Activated CD4-positive, alpha-beta T cell treated with anti-CD3 and anti-CD28 coated beads, Interleukin-2, amount 10 ng/mL, durations not matched to agents 24 days and 14 days (primary cell): ENCODE measurements around the gene TMSB4X. TPM values are rescaled to one million over a fixed set of nuclear protein-coding genes. Genes with fewer than 3 reads are reported as not detected.
A peak's percentile ranks its signal among the peaks of the same experiment; 100 is the strongest.
"Not testable (repeated sequence)": the region's sequence is repeated elsewhere in the genome, so short reads cannot be mapped to it uniquely, and the experiment has no call there.

ENCODE experiments used
- DNase-seq: peaks from one replicate; pipeline ENCODE4 v3.0.0; 2022
- H3K27ac Mint-ChIP-seq: one replicate; pipeline ENCODE4 v1.8.0; 2022; ENCODE audit warnings: mild to moderate bottlenecking, mixed read lengths
- H3K27me3 Mint-ChIP-seq: one replicate; pipeline ENCODE4 v1.8.0; 2022; ENCODE audit warnings: mixed read lengths
- H3K36me3 Mint-ChIP-seq: one replicate; pipeline ENCODE4 v1.8.0; 2022; ENCODE audit warnings: low read depth, mild to moderate bottlenecking, mixed read lengths
- H3K4me1 Mint-ChIP-seq: one replicate; pipeline ENCODE4 v1.8.0; 2021; ENCODE audit warnings: mixed read lengths
- H3K4me3 Mint-ChIP-seq: one replicate; pipeline ENCODE4 v1.8.0; 2022; ENCODE audit warnings: mild to moderate bottlenecking, moderate library complexity, mixed read lengths
- H3K9me3 Mint-ChIP-seq: one replicate; pipeline ENCODE4 v1.8.0; 2021; ENCODE audit warnings: mixed read lengths
- intact Hi-C: fragments of 100-400 bp; cut with micrococcal nuclease; formaldehyde crosslinking; loops from one replicate; pipeline ENCODE4 v1.15.1; 2023
- total RNA-seq: library from RNA; stranded (reverse); gene quantifications from 2 replicates; pipeline ENCODE4 v1.2.3, GENCODE V29; 2022

The TMSB4X gene
- total RNA-seq, 1 donor from 2014 or later = 5,263 TPM

DNA sequence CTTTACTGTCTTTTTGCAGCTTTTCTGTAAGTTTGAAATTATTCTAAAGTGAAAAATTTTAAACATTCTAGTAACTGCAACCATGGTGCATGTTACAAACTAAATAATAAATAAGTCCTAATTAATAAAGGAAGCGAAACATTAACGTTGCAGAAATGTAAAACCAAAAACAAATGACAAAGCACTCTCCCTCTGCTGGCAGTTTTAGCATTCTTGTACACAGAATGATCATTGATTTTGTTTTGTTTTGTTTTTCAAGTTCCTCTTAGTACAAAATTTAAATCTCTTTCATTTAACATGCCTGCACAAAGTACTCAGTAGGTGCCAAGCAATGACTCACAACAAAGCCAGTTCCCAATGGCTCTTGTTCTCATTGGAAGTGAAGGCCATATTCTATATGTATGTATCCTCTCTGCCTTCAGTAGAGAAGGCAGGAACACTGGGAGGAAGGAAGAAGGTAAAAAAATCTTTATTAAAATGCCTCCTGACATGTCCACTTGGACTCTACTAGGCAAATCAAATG lies 13.7 kb upstream of the TMSB4X start:
- DNase-seq = no peak
- H3K4me1 Mint-ChIP-seq = peaks cover 46% of the 10 kb centered on the region
- H3K4me3 Mint-ChIP-seq = no peak overlapping the region
- H3K36me3 Mint-ChIP-seq = peaks cover 4% of the 10 kb centered on the region
- H3K27ac Mint-ChIP-seq = peak overlapping the region; percentile 84
- H3K9me3 Mint-ChIP-seq = no peaks in the 10 kb centered on the region
- intact Hi-C loops = no loop called here
- no peaks in the 10 kb centered on the region for H3K27me3 Mint-ChIP-seq

DNA sequence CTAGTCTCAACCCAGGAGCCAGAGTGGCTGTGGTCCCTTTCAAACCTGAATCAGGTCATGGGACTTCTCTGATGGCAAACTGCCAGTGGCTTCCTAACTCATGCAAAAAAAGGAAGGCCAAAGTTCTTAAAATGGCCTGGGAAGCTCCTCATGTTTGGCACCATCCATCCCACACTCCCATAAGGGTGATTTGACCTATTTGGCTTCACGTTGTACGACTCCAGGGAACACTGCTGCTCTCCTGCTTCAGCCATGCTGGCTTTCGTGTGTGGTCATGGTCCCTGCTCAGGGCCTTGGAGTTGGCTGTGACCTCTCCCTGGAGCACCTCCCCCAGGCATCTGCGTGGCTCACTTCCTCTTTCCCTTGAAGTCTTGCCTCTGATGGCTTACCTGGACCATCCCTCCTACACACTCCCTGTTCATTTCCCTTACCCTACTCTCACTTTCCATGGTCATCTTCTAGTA lies 12.8 kb upstream of the TMSB4X start:
- H3K4me3 Mint-ChIP-seq = peak overlapping the region; percentile 65
- H3K9me3 Mint-ChIP-seq = no peaks in the 10 kb centered on the region
- H3K27ac Mint-ChIP-seq = peak overlapping the region; percentile 84
- peaks cover 4% of the 10 kb centered on the region for H3K36me3 Mint-ChIP-seq
- H3K4me1 Mint-ChIP-seq = peaks cover 47% of the 10 kb centered on the region
- peak; percentile 57 for DNase-seq
- H3K27me3 Mint-ChIP-seq = no peaks in the 10 kb centered on the region
- intact Hi-C loops = no loop called here

DNA sequence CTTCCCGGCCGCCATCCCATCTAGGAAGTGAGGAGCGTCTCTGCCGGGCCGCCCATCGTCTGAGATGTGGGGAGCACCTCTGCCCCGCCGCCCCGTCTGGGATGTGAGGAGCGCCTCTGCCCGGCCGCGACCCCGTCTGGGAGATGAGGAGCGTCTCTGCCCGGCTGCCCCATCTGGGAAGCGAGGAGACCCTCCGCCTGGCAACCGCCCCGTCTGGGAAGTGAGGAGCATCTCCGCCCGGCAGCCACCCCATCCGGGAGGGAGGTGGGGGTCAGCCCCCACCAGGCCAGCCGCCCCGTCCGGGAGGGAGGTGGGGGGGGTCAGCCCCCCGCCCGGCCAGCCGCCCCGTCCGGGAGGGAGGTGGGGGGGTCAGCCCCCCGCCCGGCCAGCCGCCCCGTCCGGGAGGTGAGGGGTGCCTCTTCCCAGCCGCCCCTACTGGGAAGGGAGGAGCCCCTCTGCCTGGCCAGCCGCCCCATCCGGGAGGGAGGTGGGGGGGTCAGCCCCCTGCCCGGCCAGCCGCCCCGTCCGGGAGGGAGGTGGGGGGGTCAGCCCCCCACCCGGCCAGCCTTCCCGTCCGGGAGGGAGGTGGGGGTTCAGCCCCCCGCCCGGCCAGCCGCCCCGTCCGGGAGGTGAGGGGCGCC lies 11.6 kb upstream of the TMSB4X start:
- H3K4me1 Mint-ChIP-seq = peaks cover 49% of the 10 kb centered on the region
- H3K27ac Mint-ChIP-seq, H3K36me3 Mint-ChIP-seq, DNase-seq, intact Hi-C loops, H3K4me3 Mint-ChIP-seq, H3K9me3 Mint-ChIP-seq, H3K27me3 Mint-ChIP-seq: not testable (repeated sequence)

DNA sequence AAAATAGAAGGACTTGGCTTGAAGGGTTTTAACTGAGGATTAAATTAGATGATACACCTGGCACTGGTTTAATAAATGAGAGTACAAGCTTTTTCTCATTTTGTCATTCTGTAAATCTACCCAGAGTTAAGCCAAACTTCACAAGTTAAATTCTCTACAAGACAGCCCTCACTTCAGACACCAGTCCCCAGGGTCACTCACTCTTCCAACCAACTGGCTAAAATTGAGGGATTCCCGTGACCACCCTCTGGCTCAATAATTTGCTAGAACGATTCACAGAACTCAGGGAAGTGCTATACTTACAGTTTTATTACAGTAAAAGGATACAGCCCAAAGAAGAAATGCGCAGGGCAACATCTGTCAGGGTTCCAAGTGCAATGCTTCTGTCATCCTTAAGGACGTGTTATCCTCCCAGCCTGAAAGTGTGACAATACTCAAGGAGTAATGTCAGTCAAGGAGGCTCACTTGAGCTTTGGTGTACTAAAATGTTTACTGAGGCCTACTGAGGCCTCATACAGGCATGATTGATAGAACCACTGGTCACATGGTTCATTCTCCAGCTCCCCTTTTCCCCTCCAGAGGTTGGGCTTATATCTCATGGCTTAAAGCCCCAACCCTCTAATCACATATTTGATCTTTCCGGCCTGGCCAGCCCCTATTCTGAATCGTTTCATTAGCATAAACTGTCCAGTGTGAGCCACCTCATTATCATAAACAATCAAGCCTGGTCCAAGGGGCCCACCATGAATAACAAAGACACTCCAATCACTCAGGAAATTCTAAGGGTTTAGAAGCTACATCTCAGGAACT lies 9.6 kb upstream of the TMSB4X start:
- DNase-seq = no peak
- H3K27ac Mint-ChIP-seq = peak overlapping the region; percentile 79
- H3K4me1 Mint-ChIP-seq = peaks cover 44% of the 10 kb centered on the region
- H3K9me3 Mint-ChIP-seq = no peaks in the 10 kb centered on the region
- peaks cover 3% of the 10 kb centered on the region for H3K36me3 Mint-ChIP-seq
- no peaks in the 10 kb centered on the region for H3K27me3 Mint-ChIP-seq
- no peak overlapping the region for H3K4me3 Mint-ChIP-seq
- intact Hi-C loops = no loop called here

DNA sequence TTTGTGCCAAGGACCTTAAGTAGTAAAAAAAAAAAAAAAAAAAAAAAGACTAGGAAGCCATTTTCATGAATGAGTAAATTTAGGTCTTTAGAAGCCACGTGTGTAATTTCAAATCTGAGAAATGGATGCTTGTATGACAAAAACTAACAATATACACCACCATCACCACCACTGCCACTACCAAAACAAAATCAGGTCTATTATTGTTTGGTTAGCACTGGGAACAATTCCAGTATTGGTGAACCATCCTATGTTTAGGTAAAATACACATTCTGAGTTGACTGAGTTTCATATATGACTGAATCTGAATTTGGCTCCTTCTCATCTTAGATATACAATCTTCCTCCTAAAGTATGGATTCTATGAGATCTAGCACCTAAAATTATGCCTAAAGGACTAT lies 8.8 kb upstream of the TMSB4X start:
- peaks cover 46% of the 10 kb centered on the region for H3K4me1 Mint-ChIP-seq
- DNase-seq = no peak
- intact Hi-C loops = loop anchor here (1.0 kb wide), 1 partner anchor 8 kb away; no protein-coding TSS in a partner anchor
- peak overlapping the region; percentile 44 for H3K4me3 Mint-ChIP-seq
- H3K36me3 Mint-ChIP-seq = peaks cover 3% of the 10 kb centered on the region
- no peaks in the 10 kb centered on the region for H3K27me3 Mint-ChIP-seq
- peak overlapping the region; percentile 97 for H3K27ac Mint-ChIP-seq
- H3K9me3 Mint-ChIP-seq = no peaks in the 10 kb centered on the region

DNA sequence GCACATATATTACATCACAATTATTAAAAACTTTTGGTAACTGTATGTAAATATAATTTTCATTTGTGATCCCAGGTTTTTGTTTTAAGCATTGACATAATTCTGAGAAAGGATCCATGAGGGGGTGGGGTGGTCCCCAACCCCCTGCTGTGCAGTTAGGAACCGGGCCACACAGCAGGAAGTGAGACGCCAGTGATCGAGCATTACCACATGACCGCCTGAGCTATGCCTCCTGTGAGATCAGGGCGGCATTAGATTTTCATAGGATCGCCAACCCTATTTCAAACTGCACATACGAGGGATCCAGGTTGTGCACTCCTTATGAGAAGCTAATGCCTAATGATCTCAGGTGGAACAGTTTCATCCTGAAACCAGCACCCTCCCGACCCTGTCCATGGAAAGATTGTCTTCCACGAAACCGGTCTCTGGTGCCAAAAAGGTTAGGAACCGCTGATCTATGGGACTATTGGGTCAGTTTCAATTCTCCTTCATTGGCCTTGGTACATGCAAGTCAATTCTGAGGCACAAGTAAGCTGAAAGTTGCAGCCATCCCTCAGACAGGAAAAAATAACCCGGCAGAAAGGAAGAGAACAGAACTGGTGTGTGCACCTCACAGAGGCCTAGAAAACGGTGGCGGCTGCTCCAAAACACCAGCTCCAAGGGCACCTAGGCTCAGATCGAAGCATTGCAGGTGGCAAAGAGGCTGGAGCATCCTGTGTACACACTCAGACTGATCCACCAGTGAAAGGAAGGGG lies 7.0 kb upstream of the TMSB4X start:
- Mint-ChIP-seq H3K36me3 (no peaks in the 10 kb centered on the region), H3K27me3 (no peaks in the 10 kb centered on the region), H3K4me3 (peak overlapping the region; percentile 83), H3K4me1 (peaks cover 44% of the 10 kb centered on the region), H3K27ac (peak overlapping the region; percentile 97), H3K9me3 (no peaks in the 10 kb centered on the region)
- intact Hi-C loops = no loop called here
- DNase-seq = peak; percentile 71

DNA sequence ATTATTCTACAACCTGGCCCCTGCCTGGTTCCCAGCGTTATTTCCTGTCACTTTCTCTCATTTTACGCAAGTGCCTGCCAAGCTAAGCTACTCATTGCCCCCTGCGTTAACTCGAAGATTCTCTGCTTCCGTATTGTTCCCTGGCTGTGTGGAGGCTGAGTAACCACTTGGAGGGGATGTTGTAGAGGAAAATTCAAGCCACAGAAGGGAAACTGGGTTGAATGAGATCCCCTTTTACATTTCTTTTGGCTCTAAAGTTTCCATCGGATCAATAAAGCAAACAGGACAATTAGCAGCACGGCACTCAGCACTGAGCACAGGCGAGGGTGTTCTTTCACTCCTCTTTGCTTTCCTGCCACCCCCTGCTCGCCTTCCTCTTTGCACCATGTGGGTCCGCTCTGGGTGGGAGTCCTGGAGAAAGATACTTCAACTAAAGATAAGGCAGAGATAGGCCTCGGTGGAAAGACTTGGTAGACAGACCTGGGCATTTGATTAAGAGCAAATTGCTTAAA lies 4.2 kb upstream of the TMSB4X start:
- H3K4me1 Mint-ChIP-seq = peaks cover 42% of the 10 kb centered on the region
- H3K9me3 Mint-ChIP-seq = no peaks in the 10 kb centered on the region
- intact Hi-C loops = loop anchor here (1.0 to 10.0 kb wide), 2 partner anchors 14 to 1054 kb away; partner anchors contain the start of gene GEMIN8

DNA sequence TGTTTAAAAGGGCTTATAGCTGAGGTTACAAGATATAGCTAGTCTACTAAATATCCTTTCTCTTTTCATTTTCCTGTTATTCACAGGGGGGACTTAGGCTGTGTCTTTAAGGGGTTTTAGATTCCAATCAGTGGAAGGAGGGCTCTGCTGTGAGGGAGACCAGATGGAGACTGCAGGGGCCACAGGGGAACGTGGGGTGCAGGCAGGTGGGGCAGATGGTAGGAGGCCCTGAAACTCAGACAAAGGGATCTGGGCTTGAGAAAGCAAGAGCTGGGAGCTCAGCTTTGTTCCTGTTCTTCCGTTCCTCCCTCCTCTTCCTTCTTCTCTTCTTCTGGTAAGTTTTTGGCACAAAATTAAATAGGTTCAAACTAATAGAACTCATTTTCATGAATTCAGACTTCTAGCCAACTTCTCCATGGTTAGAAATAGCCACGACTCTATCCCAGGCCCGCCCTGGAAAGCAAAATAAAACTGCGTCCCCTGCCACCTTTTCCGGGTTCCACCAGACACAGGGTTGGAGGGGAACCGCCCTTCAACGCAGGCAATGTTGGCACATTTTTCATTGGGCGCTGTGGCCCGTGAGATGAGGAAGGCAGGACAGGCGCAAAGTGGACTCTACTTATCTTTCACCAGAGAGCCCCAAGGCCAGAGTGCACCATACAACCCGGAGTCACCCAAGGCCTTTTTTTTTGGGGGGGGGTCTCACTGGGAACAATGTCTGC lies 3.5 kb upstream of the TMSB4X start:
- intact Hi-C loops = loop anchor here (10.0 kb wide), 1 partner anchor 1053 kb away; the partner anchor contains the start of gene GEMIN8
- H3K9me3 Mint-ChIP-seq = no peaks in the 10 kb centered on the region
- H3K27ac Mint-ChIP-seq = peak overlapping the region; percentile 99
- DNase-seq = peak; percentile 79
- peak overlapping the region; percentile 94 for H3K4me3 Mint-ChIP-seq
- peaks cover 15% of the 10 kb centered on the region for H3K36me3 Mint-ChIP-seq
- H3K4me1 Mint-ChIP-seq = peaks cover 41% of the 10 kb centered on the region
- H3K27me3 Mint-ChIP-seq = no peaks in the 10 kb centered on the region

More for the DNA sequence above, 4.2 kb upstream of the TMSB4X start:
- H3K4me3 Mint-ChIP-seq = peak overlapping the region; percentile 94
- H3K27me3 Mint-ChIP-seq = no peaks in the 10 kb centered on the region
- DNase-seq = peak; percentile 84
- peak overlapping the region; percentile 99 for H3K27ac Mint-ChIP-seq
- H3K36me3 Mint-ChIP-seq = peaks cover 9% of the 10 kb centered on the region

DNA sequence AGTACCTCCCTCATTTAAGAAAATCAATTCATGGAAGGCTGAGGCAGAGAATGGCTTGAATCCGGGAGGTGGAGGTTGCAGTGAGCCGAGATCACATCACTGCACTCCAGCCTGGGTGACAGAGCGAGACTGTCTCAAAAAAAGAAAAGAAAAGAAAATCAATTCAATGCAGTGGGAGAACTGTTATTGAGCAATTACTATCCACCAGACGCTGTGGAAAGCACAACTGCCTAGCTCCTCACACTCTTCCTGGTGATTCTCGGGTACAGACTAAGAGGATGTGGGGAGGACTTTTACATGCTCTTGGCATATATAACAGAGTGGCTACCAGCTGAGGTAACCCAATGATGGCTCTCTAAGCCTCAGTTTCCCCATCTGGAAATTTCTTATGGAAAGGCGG lies 2.7 kb upstream of the TMSB4X start:
- peak overlapping the region; percentile 94 for H3K4me3 Mint-ChIP-seq
- peaks cover 36% of the 10 kb centered on the region for H3K4me1 Mint-ChIP-seq
- peak overlapping the region; percentile 99 for H3K27ac Mint-ChIP-seq
- peaks cover 23% of the 10 kb centered on the region for H3K36me3 Mint-ChIP-seq
- no peaks in the 10 kb centered on the region for H3K9me3 Mint-ChIP-seq
- H3K27me3 Mint-ChIP-seq = no peaks in the 10 kb centered on the region
- intact Hi-C loops = loop anchor here (10.0 kb wide), 1 partner anchor 1053 kb away; the partner anchor contains the start of gene GEMIN8
- DNase-seq = peak; percentile 66

DNA sequence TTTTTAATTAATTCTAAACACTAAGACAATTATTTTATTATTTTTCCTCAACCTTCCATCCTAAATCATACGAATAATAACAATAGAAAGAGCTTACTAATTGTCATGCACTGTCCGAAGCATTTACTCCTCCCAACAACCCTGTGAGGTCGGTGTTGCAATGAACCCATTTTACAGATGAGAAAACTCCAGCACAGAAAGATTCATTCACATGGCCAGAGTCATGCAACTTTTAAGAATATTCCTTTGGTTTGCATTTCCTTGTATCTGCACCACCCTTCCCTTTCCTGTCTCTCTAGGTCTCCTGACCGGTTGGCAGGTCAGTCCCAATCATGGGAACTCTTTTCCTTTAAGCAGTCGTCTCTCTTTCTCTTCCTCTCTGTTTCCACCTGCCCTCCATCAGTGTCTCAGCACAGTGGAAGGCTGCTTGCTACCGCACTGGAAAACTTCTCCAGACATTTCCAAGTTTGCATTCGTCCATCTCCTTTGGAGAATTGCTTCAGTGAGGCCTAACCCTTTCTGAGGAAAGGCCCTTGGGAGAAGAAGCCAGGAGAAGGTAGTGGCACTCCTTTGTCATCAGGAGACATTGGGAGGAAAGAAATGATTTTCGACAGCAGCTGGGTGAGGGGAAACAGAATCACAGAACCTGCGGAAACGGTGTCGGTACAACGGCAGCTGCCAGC lies 1.9 kb upstream of the TMSB4X start:
- peaks cover 29% of the 10 kb centered on the region for H3K36me3 Mint-ChIP-seq

DNA sequence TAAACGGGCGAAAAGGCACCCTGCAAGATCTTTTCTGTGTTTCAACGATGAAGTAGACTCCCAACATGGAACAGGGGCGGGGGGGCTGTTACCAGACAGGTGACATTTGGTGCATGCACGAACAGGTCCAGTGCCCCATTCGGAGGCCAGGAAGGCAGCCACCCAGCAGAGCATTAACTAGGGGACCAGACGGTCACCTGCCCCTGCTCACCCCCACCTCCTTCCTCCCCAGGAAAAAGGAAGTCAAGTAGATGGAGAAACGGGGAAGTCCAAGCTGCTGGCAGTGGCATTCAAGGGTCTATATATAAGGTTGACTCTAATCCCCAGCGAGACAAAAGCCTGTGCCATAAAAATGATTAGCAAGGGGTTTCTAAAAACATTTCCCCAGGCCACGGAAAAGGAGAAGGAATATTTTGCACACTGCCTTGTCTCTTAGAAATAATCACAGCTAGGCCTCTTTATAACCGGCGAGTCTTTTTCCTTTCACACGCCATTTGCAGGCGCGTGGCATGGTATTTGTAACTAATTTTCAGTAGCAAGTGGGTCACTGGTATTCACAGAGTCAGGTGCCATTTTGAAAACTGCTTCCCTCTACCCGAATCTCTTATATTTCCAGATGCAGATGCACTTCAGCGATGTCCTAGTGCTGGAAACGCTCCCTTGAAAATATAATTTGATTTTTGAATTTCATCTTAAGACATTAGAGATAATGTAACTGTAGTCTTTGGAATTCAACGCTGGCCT lies 1.2 kb upstream of the TMSB4X start:
- H3K27ac Mint-ChIP-seq = peak overlapping the region; percentile 98
- H3K4me3 Mint-ChIP-seq = peak overlapping the region; percentile 97
- peaks cover 33% of the 10 kb centered on the region for H3K4me1 Mint-ChIP-seq
- no peaks in the 10 kb centered on the region for H3K27me3 Mint-ChIP-seq
- intact Hi-C loops = loop anchor here (1.0 to 10.0 kb wide), 2 partner anchors 22 to 1051 kb away; partner anchors contain the start of gene GEMIN8
- H3K9me3 Mint-ChIP-seq = no peaks in the 10 kb centered on the region
- DNase-seq = peak; percentile 84
- peaks cover 29% of the 10 kb centered on the region for H3K36me3 Mint-ChIP-seq

More for the DNA sequence above, 1.9 kb upstream of the TMSB4X start:
- Mint-ChIP-seq H3K27me3 (no peaks in the 10 kb centered on the region), H3K27ac (peak overlapping the region; percentile 98), H3K9me3 (no peaks in the 10 kb centered on the region), H3K4me1 (peaks cover 32% of the 10 kb centered on the region), H3K4me3 (peak overlapping the region; percentile 97)
- DNase-seq = no peak
- intact Hi-C loops = loop anchor here (1.0 to 10.0 kb wide), 2 partner anchors 22 to 1052 kb away; partner anchors contain the start of gene GEMIN8
